ENCODE measurements around the gene ADAMTSL2.

Gene ADAMTSL2

DNA sequence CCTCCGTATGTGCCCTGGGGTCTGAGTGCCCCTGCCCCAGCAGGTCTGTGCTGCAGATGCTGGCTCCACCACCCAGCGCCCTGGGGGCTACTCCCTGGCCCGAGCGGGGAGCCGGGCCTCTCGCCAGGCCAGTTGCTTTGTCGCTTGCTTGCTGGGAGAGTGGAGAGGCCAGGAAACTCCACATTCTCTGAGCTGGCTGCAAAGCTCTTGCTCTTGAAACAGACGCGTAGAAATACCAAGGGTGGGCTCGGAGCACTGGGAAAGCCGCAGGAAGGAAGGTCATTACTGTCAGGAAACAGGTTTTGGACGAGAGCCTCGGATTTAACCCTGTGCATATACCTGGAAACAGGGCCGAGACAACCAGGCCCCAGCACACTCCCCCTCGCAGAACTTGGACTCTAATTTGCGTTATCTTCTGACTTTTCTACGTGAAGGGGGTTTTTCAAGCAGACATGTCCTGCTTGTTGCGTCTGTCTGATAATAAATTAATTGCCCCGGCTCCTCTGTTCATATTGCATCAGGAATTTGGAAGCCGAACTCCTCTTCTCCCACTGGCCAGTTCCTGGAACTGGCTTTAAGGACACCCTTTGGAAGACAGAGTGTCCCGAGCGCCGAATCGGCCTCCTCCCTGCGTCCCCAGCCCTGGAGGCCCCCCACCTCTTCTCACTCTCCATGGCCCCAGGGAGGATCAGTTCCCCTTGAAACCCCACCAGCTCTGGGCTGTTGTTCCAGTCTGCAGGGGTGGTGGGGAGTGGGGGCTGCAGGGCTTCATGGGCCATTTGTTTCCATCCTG is 11.2 kb downstream of the ADAMTSL2 start:
- H3K36me3 Mint-ChIP-seq (ENCODE audit: low read depth): no peaks in the 10 kb centered on the region
- H3K9me3 Mint-ChIP-seq: no peaks in the 10 kb centered on the region
- no peaks in the 10 kb centered on the region for H3K4me1 Mint-ChIP-seq (ENCODE audit: low read depth)

DNA sequence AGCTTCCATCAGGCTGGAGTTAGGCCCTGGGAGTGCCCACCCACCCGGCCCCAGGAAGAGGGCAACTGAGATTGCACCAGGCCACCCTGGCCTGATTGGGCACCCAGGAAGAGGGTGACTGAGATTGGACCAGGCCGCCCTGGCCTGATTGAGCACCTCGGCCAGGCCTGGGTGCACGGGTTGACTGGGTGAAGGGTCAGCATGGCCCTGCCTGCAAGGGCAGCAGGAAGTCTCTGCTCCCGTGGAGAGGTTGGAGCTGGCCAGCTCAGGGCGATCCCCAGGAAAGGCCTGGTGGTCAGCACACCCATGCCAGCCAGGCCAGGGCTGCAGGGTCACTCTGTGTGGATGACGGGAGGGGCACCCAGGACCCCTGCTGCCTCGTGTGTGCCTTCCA is 11.8 kb downstream of the ADAMTSL2 start:
- Mint-ChIP-seq H3K36me3 (ENCODE audit: low read depth) (no peaks in the 10 kb centered on the region), H3K9me3 (no peaks in the 10 kb centered on the region), H3K27me3 (ENCODE audit: low read depth) (no peaks in the 10 kb centered on the region), H3K4me1 (ENCODE audit: low read depth) (no peaks in the 10 kb centered on the region), H3K27ac (no peak overlapping the region), H3K4me3 (no peak overlapping the region)

More for the DNA sequence above, 11.2 kb downstream of the ADAMTSL2 start:
- H3K27ac Mint-ChIP-seq: no peak overlapping the region
- no peak overlapping the region for H3K4me3 Mint-ChIP-seq
- H3K27me3 Mint-ChIP-seq (ENCODE audit: low read depth): no peaks in the 10 kb centered on the region

DNA sequence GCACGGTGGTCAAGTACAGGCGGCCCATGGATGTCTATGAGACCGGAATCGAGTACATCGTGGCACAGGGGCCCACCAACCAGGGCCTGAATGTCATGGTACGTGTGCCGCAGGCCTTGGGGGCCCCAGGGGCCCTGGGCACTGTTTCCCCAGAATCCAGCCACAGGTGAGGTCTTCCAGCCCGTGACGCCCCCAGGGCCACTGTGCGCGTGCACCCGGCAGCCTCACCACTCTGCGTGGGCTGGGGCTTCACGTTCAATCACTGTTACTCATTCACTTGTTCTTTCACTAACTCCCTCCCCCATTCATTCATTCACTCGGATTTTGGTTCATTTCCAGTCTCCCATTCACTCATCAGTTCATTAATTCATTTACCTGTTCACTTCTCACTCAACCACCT is 12.6 kb downstream of the ADAMTSL2 start:
- Mint-ChIP-seq H3K4me1 (ENCODE audit: low read depth) (no peaks in the 10 kb centered on the region), H3K36me3 (ENCODE audit: low read depth) (no peaks in the 10 kb centered on the region), H3K9me3 (no peaks in the 10 kb centered on the region), H3K27ac (no peak overlapping the region), H3K27me3 (ENCODE audit: low read depth) (no peaks in the 10 kb centered on the region), H3K4me3 (no peak overlapping the region)

DNA sequence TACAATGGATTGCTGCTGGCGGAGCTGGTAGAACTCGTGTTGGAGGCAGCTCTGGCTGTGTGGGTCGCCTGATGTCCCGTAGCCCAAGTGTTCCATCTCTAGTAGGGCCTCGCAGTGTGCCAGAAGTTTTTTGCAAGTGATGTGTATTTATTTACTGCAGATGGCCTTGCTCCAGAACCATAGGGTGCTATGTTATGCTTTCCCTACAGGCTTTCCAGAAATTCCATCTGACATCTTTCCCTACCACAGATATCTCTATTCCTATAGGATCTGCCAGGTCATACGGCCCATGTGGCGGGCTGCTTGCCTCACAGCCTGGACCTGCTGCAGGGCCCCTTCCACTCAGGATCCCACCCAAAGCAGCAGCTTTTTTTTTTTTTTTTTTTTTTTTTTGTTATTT is 16.9 kb downstream of the ADAMTSL2 start:
- H3K36me3 Mint-ChIP-seq (ENCODE audit: low read depth): no peaks in the 10 kb centered on the region
- H3K27me3 Mint-ChIP-seq (ENCODE audit: low read depth): no peaks in the 10 kb centered on the region
- no peaks in the 10 kb centered on the region for H3K4me1 Mint-ChIP-seq (ENCODE audit: low read depth)
- no peak overlapping the region for H3K4me3 Mint-ChIP-seq
- no peaks in the 10 kb centered on the region for H3K9me3 Mint-ChIP-seq
- H3K27ac Mint-ChIP-seq: no peak overlapping the region

DNA sequence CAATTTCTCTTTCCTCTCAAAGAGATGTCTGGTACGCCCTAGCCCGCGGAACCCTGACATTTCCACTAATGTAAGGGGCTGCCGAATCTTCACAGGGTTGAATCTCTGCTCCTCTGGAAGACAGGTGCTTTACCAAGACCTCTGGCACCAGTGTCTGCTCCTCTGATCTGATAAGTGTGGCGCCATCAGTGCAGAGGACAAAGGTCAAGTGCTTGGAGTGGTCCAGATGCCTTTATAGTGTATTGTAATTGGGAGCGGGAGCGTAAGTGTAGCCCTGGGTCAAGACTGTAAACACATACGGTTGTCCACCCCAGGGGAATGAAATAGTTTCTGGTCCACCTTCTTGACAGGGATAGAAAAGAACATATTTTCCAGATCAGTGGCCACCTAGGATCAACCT is 17.7 kb downstream of the ADAMTSL2 start:
- Mint-ChIP-seq H3K36me3 (ENCODE audit: low read depth) (no peaks in the 10 kb centered on the region), H3K4me3 (no peak overlapping the region), H3K27me3 (ENCODE audit: low read depth) (no peaks in the 10 kb centered on the region), H3K4me1 (ENCODE audit: low read depth) (no peaks in the 10 kb centered on the region), H3K27ac (no peak overlapping the region), H3K9me3 (no peaks in the 10 kb centered on the region)

DNA sequence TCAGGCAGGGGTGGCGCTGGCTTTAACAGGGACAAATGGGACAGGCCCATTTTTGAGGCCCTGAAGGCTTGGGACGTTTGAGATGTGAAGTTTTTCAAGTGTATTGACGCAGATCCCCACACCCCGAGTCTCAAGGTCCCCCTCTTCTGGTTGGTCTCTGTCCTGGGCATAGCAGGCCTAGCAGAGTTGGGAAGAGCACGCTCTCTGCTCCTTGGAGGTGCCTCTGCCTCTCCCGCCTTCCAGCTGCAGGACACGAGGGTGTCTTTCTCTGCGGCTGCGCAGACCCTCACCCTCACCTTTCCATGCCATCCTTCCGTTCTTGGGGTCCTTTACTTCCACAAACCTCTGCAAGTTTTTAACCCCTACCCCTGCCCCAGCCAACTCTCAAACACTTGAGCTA is 18.6 kb downstream of the ADAMTSL2 start:
- no peaks in the 10 kb centered on the region for H3K9me3 Mint-ChIP-seq
- no peaks in the 10 kb centered on the region for H3K27me3 Mint-ChIP-seq (ENCODE audit: low read depth)

DNA sequence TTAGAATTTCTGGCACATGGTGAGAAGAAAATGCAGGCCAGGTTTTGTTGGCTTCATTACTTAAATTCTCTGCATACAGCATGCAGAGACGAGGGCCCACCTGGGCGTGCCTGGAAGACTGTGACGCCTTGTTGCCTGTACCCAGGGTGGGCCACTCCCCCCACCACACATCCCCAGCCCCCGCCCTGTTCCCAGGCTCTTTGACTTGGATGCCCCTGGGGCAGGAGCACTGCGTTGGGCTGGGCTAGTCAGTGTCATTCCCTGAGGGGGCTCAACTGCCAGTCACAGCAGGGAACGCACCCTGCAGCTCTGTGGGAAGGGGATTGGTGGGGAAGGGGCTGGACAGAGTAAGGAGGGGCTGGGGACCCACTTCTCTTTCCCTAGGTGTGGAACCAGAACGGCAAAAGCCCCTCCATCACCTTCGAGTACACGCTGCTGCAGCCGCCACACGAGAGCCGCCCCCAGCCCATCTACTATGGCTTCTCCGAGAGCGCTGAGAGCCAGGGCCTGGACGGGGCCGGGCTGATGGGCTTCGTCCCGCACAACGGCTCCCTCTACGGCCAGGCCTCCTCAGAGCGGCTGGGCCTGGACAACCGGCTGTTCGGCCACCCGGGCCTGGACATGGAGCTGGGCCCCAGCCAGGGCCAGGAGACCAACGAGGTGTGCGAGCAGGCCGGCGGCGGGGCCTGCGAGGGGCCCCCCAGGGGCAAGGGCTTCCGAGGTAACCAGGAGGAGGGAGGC is 19.6 kb downstream of the ADAMTSL2 start:
- Mint-ChIP-seq H3K9me3 (no peaks in the 10 kb centered on the region), H3K4me1 (ENCODE audit: low read depth) (no peaks in the 10 kb centered on the region), H3K4me3 (no peak overlapping the region), H3K36me3 (ENCODE audit: low read depth) (no peaks in the 10 kb centered on the region), H3K27ac (no peak overlapping the region), H3K27me3 (ENCODE audit: low read depth) (no peaks in the 10 kb centered on the region)

More for the DNA sequence above, 18.6 kb downstream of the ADAMTSL2 start:
- H3K27ac Mint-ChIP-seq: no peak overlapping the region
- no peak overlapping the region for H3K4me3 Mint-ChIP-seq
- H3K36me3 Mint-ChIP-seq (ENCODE audit: low read depth): no peaks in the 10 kb centered on the region
- H3K4me1 Mint-ChIP-seq (ENCODE audit: low read depth): no peaks in the 10 kb centered on the region

DNA sequence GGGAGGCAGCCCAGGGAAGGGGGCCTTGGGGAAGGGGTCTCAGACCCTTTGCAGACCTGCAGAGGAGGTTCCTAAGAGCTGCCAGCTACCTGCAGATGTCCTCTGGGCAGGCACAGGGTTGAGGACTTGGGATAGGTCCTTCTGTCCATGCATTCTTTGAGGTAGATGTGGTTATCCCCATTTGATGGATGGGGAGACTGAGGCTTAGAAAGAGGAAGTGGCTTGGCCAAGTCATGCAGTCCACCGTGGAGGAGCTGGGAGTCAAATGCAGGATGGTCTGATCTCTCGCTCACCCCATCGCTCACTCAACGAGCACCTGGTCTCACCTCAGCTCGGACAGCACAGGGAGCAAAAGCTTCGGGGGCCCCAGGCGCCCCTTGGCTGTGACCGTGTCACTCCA is 20.2 kb downstream of the ADAMTSL2 start:
- H3K4me3 Mint-ChIP-seq: no peak overlapping the region
- no peak overlapping the region for H3K27ac Mint-ChIP-seq
- no peaks in the 10 kb centered on the region for H3K4me1 Mint-ChIP-seq (ENCODE audit: low read depth)
- no peaks in the 10 kb centered on the region for H3K9me3 Mint-ChIP-seq
- H3K27me3 Mint-ChIP-seq (ENCODE audit: low read depth): no peaks in the 10 kb centered on the region
- no peaks in the 10 kb centered on the region for H3K36me3 Mint-ChIP-seq (ENCODE audit: low read depth)

DNA sequence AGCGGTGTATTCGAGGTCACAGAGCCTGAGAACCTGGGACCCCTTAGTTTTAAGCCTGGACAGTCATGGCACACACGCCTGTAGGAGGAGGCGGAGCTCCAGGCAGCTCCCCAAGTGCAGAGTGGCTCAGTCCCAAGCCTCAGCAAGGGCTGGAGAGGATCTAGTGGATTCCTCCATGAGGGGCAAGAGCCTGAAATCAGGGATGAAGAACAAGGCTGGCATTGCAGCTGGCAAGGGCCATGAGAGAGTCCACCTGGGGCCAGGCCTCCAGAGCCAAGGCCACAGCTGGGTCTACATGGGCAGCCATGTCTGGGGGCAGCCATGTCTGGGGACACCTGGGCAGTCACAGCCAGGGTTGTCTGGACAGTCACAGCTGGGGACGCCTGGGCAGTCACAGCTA is 21.9 kb downstream of the ADAMTSL2 start:
- H3K36me3 Mint-ChIP-seq (ENCODE audit: low read depth): no peaks in the 10 kb centered on the region
- no peaks in the 10 kb centered on the region for H3K27me3 Mint-ChIP-seq (ENCODE audit: low read depth)
- no peak overlapping the region for H3K27ac Mint-ChIP-seq
- no peaks in the 10 kb centered on the region for H3K4me1 Mint-ChIP-seq (ENCODE audit: low read depth)
- no peak overlapping the region for H3K4me3 Mint-ChIP-seq
- no peaks in the 10 kb centered on the region for H3K9me3 Mint-ChIP-seq

DNA sequence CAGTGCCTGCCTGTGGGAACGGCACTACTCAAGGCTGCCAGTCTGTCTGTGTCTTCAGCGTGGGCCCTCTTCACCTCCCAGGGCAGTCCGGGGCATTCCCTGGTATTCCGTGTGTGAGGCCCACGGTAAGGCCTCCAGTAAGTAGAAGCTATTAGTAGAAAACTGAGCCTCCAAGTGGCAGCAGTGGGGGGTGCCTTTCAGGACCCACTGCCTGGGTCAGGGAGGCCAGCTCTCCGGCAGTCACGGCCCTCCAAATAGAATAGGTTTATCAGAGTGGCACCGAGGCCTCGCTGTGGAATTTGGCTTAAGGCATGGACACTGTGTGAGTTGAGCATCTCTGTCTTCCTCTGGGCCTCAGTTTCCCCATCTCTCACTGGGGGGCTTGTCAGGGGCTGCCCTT is 23.1 kb downstream of the ADAMTSL2 start:
- no peaks in the 10 kb centered on the region for H3K4me1 Mint-ChIP-seq (ENCODE audit: low read depth)
- no peaks in the 10 kb centered on the region for H3K36me3 Mint-ChIP-seq (ENCODE audit: low read depth)
- H3K27ac Mint-ChIP-seq: no peak overlapping the region
- H3K4me3 Mint-ChIP-seq: no peak overlapping the region
- no peaks in the 10 kb centered on the region for H3K27me3 Mint-ChIP-seq (ENCODE audit: low read depth)
- no peaks in the 10 kb centered on the region for H3K9me3 Mint-ChIP-seq

DNA sequence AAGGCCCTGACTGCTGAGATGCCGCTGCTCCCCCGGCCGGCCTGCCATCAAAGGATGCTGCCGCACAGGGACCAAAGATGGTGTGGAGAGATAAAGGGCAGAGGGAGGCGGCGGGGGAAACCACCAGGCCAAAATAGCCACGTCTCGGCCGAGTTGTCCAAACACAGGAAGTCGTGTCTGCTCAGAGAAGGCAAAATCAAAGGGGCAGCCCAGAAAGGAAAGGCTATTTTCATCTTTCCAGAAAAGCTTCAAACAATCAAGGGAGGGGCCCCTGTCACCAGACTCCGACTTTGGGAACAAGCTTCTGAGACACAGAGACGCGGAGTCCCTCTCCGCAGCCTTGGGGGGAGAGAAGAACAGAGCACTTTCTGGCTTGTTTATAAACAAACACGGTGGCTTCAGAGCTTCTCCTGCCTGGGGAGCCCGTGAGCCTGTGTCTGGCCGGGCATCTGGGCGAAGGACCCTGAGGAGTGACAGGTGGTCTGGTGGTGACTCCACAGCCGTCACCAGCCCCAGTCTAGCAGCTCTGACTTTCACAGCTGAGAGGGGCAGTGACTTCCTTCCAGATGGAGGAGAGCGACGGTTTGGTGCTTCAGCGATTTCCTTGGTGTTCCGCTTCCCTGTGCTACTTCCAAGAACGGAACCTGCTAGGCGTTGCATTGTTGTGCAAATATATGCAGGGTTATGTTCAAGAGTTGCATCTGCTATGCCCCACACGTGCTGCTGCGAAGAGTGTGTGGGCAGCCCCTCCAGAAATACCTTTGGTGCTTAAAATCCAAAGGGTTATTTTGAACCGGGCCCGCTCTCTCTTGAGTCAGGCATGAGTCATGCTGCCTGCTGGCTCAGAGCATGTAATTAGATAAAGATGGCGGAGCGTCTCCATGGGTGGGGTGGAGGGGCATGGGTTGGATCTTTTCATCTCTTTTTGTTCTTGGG is 24.0 kb downstream of the ADAMTSL2 start:
- H3K4me3 Mint-ChIP-seq: no peak overlapping the region
- no peak overlapping the region for H3K27ac Mint-ChIP-seq
- H3K27me3 Mint-ChIP-seq (ENCODE audit: low read depth): no peaks in the 10 kb centered on the region
- H3K4me1 Mint-ChIP-seq (ENCODE audit: low read depth): no peaks in the 10 kb centered on the region
- no peaks in the 10 kb centered on the region for H3K36me3 Mint-ChIP-seq (ENCODE audit: low read depth)
- H3K9me3 Mint-ChIP-seq: no peaks in the 10 kb centered on the region

DNA sequence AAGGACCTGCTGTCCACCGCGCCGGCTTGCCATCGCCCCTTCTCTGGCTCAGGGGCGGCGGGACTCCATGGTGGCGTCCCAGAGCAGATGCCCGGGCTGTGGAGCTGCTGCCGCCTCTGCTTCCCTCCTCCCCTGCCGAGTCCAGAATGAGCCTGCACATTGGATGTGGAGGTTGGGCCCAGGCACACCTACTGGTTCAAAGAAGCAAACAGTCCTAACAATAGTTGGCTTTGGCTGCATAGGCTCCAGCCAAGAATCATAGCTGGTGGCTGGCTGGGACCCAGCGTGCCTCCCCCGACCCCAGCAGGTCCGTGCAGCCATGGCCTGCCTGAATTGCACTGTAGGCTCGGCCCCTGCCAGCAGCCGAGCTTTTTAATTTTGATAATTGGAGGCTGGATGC is 25.8 kb downstream of the ADAMTSL2 start:
- Mint-ChIP-seq H3K4me3 (no peak overlapping the region), H3K36me3 (ENCODE audit: low read depth) (no peaks in the 10 kb centered on the region), H3K27ac (no peak overlapping the region), H3K27me3 (ENCODE audit: low read depth) (no peaks in the 10 kb centered on the region), H3K4me1 (ENCODE audit: low read depth) (no peaks in the 10 kb centered on the region), H3K9me3 (no peaks in the 10 kb centered on the region)

DNA sequence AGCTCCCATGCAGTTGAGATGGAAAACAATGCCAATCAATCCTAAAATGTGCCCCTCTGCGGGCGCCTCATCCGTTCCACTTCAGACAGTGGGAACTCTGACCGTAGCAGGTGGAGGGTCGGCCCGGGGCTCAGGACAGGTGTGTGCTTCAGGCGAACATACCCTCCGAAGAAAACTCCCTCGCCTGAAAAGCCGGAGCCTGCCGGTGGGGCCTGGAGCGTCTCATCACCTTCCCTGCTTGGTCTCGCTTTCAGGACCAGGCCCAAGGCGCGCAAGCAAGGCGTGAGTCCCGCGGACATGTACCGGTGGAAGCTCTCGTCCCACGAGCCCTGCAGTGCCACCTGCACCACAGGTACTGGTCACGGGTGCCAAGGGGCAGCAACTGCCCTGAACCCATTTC is 26.4 kb downstream of the ADAMTSL2 start:
- H3K9me3 Mint-ChIP-seq: no peaks in the 10 kb centered on the region
- no peaks in the 10 kb centered on the region for H3K4me1 Mint-ChIP-seq (ENCODE audit: low read depth)
- no peaks in the 10 kb centered on the region for H3K36me3 Mint-ChIP-seq (ENCODE audit: low read depth)
- H3K4me3 Mint-ChIP-seq: no peak overlapping the region
- H3K27me3 Mint-ChIP-seq (ENCODE audit: low read depth): no peaks in the 10 kb centered on the region
- no peak overlapping the region for H3K27ac Mint-ChIP-seq

DNA sequence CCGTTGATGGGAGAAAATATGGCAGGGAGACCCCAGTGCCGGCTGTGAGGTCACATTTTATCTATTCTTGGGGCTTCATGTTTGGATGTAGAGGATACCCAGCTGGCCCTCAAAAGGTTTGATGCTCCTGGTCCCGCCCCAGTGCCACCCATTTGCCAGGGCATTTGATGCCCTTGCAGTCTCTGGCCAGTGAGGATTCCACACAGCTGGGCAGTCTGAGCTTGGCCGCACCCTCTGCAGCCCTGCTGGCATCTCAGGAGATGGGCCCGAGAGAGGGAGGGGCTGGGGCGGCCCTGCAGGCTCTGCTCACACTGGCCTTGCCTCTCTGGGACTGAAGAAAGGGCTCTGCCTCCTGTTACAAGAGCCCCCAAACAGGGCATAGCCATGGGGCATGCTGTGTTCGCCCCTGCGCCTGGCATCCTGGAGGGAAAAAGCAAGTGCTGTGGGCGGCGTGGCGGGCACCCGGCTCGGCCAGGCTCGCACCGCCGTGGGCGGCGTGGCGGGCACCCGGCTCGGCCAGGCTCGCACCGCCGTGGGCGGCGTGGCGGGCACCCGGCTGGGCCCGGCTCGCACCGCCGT is 27.6 kb downstream of the ADAMTSL2 start:
- Mint-ChIP-seq H3K27me3 (ENCODE audit: low read depth) (no peaks in the 10 kb centered on the region), H3K9me3 (no peaks in the 10 kb centered on the region), H3K4me1 (ENCODE audit: low read depth) (no peaks in the 10 kb centered on the region), H3K36me3 (ENCODE audit: low read depth) (no peaks in the 10 kb centered on the region), H3K4me3 (no peak overlapping the region), H3K27ac (no peak overlapping the region)
